SU-DHL-6 (cell line): ENCODE measurements around the gene TSHR.

Experiments
- CTCF ChIP-seq: fragments of 200-600 bp; sonication (generic); IDR thresholded peaks from one replicate; pipeline ENCODE4 v1.5.1; 2017; ENCODE audit warnings: antibody characterized with exemption, mild to moderate bottlenecking, low read length, moderate library complexity; ENCODE audit not compliant: insufficient read depth, poor library complexity, severe bottlenecking
- EZH2phosphoT487 ChIP-seq: fragments of 200-600 bp; sonication (generic), shearing (Covaris generic); conservative IDR thresholded peaks from 2 replicates; pipeline ENCODE4 v1.6.1; 2018; ENCODE audit warnings: mild to moderate bottlenecking, antibody characterized with exemption, low read length, moderate library complexity, mixed read lengths

DNA sequence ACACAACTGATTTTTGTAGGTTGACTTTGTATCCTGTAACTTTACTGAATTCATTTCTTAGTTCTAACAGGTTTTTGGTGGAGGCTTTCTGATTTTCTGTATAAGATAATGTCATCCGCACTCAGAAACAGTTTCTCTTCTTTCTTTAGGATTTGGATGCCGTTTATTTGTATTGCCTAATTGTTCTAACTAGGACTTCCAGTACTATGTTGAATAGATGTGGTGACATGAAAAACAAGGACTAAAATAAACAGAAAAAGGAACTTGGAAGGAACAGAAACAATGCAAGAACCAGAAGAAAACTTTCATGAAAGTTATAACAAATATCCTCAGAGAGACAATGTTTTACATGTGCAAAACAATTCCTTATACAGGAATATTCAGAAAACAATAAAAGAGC lies 165.1 kb downstream of the TSHR start:
- TF ChIP-seq CTCF (no peak), EZH2phosphoT487 (no peak)
